HG03354 (cell line): ENCODE data around the gene UBE2D3.
"Not testable (repeated sequence)": the region's sequence is repeated elsewhere in the genome, so short reads cannot be mapped to it uniquely, and the experiment has no call there.

Source experiments
- ATAC-seq: cut with Tn5 transposase; IDR thresholded peaks from one replicate; pipeline ENCODE4 v1.9.1; 2021; ENCODE audit warnings: mild to moderate bottlenecking; ENCODE audit not compliant: unreplicated experiment, poor library complexity, severe bottlenecking

Gene UBE2D3

GRCh38 chr4:102826890-102827673 lies at the start of gene UBE2D3:
Gene UBE2D3, minus strand, starts transcription at chr4:102827551. Its CDS starts 1,043 bp downstream, at chr4:102826508.
- peak; percentile 41 for ATAC-seq

DNA sequence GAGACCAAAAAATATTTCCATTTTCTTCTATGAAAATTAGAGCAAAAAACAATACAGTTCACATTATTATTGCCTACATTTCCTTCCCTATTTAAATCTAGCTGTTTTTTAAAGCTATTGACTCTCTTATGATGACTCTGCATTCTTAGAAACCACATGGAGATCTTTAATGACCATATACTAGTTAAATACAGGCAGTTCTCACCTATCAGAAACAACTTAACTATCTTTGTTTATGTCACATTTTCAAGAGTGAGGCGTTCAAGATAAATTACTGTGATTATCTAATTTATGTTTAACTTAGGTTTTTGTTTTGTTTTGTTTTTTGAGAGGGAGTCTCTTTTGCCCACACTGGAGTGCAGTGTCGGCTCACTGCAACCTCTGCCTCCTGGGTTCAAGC lies 44.4 kb upstream of the UBE2D3 start:
- ATAC-seq, result no peak

DNA sequence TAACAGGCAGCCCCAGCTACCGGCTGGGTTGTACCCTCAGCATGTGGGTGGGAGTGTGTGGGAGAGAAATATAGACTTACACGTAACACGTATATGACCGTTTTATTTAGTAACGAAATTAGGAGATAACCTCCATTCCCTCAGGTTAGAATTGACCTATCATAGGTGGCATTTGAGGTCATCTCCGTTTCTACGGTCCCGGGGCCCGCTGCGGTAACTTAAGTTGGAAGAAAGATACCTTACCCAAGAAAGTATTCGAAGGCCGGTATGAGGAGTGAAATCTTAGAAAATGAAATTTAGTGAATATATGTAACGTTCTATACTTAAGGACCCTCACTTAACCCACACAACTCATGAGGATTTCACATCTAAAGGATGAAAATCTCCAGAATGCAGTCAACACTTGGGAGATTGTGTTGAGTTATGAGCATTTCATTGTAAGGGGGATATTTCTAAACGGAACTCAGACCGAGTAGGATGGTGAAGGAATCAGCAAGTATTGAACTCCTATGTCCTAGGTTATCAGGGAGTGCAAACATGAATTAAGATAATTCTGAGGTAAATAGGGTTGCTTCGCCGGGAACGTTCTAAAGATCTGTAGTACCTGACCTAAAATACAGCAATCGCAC lies 42.3 kb upstream of the UBE2D3 start:
- peak; percentile 32 for ATAC-seq

DNA sequence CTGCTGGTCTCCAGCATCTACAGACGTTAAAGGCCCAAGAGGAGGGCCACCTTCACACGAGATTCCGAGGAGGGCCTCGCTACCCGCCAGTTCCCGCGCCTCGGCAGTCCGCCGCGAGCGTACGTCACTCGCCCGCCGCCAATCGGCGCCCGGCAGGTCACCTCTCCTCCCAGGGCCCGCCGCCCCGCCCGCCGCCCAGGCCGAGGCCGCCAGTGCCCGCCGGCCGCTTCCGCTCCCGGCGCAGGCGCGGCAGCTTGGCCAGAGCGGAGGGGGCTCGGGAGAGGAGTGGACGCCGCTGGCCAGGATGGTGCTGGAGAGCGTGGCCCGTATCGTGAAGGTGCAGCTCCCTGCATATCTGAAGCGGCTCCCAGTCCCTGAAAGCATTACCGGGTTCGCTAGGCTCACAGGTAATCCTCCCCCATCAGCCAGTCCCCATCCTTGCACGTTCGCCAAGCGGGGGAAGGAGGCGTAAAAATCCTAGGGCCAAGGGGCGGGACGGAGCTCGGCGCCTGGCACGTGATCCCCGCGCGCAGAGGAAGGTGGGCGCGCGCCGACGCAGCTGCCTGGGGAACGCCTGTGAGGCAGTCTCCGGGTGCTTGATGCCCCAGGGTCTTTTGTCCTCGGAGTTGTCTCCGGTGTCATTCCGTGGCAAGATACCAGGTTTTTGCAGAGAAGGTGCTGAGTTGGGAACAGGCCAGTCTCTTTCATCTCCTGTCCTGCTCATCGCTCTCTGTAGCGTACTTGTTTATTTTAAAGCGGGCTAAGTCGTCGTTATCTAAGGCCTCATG lies 41.6 kb upstream of the UBE2D3 start, which contains the start of gene CISD2:
TSS of gene CISD2 (plus strand) at position 212 of the 788 bp plus-strand sequence. CDS start at position 305, 93 bp downstream.
- peak; percentile 87 for ATAC-seq

DNA sequence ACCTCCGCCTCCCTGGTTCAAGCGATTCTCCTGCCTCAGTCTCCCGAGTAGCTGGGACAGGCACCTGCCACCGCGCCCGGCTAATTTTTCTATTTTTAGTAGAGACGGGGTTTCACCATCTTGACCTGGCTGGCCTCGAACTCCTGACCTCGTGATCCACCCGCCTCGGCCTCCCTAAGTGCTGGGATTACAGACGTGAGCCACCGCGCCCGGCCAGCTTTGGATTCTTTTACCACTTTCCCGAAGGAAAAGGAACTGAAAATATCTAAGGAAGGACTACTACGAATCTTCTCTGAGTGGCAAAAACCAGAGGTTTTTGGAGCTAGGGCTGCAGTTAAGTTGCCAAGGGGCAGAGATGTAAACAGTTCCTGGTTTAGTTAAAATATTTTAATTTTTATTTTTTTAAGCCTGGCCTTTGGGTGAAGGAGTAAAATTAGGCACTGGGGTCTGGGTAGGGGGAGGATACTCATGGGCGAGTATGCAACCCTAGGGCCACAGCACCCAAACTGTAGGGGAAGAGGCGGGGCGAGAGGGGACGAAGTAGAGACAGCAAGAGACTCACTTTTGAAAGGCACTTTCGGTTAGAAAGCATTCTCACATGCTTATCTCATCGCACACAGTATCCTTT lies 40.9 kb upstream of the UBE2D3 start:
- ATAC-seq, result no peak

DNA sequence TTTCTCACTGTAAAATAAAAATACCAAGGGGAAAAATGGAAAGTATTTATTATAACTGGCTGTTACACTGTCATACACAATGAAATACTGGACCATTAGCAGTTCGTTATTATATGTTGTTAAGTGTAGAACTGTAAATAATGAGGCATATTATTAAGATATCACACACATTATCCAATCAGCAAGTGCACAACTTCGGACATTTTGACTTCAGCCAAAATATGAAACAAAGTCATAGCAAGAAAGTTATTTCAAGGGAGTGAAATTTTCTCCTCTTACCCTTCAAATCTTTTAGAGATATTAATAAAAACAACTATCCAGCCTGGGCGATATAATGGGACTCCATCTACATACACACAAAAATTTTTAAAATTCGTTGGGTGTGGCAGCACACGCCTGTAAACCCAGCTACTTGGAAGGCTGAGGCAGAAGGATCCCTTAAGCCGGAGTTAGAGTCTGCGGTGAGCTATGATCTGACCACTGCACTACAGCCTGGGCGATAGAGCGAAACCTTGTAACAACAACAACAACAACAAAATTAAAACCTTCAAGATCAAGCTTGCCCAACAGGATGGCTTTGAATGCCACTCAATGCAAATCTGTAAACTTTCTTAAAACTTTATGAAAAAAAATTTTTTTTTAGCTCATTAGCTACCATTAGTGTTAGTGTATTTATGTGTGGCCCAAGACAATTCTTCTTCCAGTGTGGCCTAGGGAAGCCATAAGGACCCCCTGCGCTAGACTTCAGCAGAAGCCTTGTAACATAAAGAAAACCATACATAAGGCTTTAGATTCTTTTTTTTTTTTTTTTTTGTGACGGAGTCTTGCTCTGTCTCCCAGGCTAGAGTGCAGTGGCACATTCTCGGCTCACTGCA lies 40.2 kb upstream of the UBE2D3 start:
- ATAC-seq, result no peak

DNA sequence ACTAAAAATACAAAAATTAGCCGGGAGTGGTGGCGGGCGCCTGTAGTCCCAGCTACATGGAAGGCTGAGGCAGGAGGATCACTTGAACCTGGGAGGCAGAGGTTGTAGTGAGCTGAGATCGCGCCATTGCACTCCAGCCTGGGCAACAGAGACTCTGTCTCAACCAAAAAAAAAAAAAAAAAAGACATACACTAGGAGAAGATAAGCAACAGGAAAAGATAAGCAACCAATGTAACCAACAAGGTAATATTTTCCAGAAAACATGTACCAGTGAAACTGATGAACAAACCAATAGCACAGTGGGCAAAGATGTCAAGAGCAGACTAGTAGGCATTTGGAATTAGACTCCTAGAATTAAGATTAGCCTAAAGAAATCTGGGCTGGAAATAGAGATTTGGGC lies 38.0 kb upstream of the UBE2D3 start:
- not testable (repeated sequence) for ATAC-seq

GRCh38 chr4:102862747-102863146 lies 35.4 kb upstream of the UBE2D3 start:
- no peak for ATAC-seq

- ATAC-seq, result no peak
These were observed 34.7 kb upstream of the UBE2D3 start for GRCh38 chr4:102862016-102862415.

DNA sequence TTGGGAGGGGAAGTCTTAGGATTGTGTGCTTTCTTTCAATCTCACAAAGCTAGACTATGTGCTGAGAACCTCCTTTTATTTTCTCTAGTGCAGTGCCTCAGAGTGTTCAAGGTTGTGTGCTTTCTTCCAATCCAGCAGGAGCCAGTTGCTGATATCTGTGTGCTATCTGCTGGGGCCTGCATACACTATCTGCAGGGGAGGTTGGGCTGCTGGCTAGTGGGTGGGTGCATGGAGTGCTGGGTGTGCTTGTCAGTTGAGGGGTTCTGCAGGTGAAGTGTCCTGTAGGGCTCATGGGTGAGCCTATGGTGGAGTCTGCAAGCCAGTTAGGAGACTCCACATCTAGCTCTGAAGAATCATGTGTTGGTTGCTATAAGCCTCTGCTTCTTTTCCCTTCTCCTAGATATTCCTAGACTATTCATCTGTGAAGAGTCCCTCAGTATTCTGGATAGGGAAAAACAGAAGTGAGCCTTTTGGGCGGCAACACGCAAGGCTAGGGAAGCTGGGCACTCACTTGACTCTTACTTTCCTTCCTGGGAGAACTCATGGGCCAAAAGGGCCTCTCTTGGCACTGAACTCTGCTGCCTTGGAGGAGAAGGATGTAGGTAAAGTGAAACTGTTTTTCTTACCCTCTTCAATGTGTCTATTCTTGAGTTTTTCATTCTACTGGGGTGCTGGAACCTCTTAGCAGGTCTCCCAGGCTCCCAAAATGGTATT lies 33.4 kb upstream of the UBE2D3 start:
- ATAC-seq, result no peak

DNA sequence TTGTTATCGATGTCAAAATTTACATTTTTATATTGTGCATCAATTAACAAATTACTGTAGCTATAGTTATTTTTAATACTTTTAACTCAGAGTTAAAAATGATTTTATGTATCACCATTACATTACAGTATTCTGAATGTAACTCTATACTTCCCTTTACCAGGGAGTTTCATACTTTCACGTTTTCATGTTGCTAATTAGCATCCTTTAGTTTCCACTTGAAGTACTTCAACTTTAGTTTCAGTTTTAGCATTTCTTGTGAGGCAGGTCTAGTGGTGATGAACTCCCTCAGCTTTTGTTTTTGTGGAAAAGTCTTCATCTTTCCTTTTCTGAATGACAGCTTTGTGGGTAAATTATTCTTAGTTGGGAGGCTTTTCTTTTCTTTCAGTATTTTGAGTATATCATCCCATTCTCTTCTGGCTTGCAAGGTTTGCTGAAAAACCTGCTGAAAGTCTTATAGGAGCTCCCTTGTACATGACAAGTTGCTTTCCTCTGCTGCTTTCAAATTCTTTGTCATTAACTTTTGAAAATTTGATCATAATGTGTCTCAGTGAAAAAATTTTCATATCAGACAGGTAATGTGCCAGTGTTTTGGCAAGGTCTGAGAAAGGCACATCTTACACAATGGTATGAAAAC lies 31.6 kb upstream of the UBE2D3 start:
- ATAC-seq, result no peak

DNA sequence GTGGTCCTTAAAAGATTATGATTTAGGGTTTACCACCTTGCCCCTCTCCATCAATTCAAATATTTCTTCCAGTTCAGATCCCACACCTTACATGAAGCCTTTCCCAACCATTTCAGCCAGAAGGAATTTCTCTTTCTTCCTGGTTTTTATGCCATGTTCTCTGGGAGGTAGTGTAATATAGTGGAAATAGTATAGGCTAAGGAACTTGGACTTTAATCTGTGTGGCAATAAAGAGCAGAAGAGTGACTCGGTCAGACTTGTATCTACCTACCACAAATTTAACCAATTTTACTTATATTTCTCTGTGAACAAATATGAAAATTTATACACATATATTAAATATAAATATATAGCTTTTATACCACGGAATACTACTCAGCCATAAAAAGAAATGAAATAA lies 23.0 kb upstream of the UBE2D3 start:
- ATAC-seq, result no peak

- ATAC-seq, result no peak
These were observed 22.3 kb upstream of the UBE2D3 start for GRCh38 chr4:102849579-102850104.

DNA sequence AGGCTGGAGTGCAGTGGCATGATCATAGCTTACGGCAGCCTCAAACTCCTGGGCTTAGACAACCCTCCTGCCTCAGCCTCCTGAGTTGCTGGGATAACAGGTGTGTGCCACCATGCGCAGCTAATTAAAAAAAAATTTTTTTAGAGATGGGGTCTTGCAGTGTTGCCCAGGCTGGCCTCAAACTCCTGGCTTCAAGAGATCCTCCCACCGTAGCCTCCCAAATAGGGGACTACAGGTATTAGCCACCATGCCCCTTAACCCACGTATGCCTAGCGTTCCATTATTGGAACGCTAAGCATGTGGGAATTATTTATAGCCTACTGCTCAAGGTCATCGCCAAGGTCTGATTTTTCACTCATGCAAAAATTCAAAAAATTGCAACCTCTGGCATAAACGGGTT lies 20.3 kb upstream of the UBE2D3 start:
- ATAC-seq, result no peak

- ATAC-seq, result no peak
These were observed 16.6 kb upstream of the UBE2D3 start for GRCh38 chr4:102843938-102844337.

GRCh38 chr4:102843273-102843672 lies 15.9 kb upstream of the UBE2D3 start:
- ATAC-seq, result no peak

GRCh38 chr4:102842367-102842766 lies 15.0 kb upstream of the UBE2D3 start:
- no peak for ATAC-seq

DNA sequence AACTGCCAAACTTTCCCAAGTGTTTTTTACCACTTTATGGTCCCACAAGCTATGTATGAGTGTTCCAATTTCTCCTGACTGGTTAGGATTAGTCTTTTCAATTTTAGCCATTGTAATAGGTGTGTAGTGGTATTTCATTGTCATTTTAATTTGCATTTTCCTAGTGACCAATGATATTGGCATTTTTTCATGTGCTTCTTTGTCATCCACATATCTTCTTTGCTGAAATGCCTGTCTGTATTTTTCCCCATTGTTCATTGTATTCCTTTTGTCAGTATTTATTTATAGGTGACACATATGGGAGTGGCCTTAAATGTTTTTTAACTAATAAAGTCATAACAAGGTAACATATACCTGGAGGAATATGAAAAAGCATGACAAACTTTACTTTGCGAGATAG lies 9.2 kb upstream of the UBE2D3 start:
- no peak for ATAC-seq
